KOPT-K1 (cell line): ENCODE data around the gene ZSCAN9.

Experiments
- H3K27ac ChIP-seq: fragments of 200-600 bp; sonication (generic); 2 replicates; pipeline ENCODE4 v1.5.1; 2016; ENCODE audit warnings: antibody characterized with exemption, mild to moderate bottlenecking, low read depth, low read length; ENCODE audit not compliant: poor library complexity, severe bottlenecking
- H3K36me3 ChIP-seq: fragments of 200-600 bp; sonication (generic); 2 replicates; pipeline ENCODE4 v1.5.1; 2017; ENCODE audit warnings: antibody characterized with exemption, mild to moderate bottlenecking, low read length, moderate library complexity; ENCODE audit not compliant: insufficient read depth
- H3K9me3 ChIP-seq: fragments of 200-600 bp; sonication (generic); 2 replicates; pipeline ENCODE4 v1.5.1; 2017; ENCODE audit warnings: antibody characterized with exemption, low read length, mild to moderate bottlenecking; ENCODE audit not compliant: insufficient read depth, poor library complexity, severe bottlenecking

ZSCAN9 gene

DNA sequence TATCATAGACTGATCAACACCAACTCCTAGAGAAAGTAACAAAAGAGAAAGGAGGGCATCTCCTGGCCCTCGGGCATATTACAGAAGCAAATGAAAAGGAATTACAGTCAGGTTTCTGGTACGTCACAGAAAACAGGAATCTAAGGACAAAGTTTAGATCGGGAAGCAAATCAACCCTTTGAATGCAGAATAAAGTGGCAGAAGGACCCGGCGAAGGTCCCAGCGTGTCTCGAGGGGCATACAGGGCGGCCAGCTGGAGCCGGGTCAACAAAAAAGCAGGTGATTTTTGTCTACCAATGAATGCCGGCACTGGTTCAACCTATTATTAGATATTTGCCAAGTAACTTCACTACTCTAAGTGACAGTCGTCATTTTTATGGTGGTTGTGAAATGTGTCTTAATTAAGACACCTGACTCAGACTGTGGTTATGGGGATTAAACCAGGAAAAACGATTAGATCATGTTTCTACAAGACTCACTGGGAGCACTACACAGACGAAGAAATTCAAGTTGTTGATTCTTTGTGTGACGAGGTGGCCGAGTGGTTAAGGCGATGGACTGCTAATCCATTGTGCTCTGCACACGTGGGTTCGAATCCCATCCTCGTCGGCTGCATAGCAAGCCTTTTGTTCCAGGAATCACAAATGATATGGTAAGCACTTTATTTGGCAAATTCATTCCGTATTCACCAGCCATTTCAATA is 12.4 kb upstream of the ZSCAN9 start:
- Histone ChIP-seq H3K9me3 (no peaks in the 10 kb centered on the region), H3K27ac (no peak overlapping the region), H3K36me3 (no peaks in the 10 kb centered on the region)

DNA sequence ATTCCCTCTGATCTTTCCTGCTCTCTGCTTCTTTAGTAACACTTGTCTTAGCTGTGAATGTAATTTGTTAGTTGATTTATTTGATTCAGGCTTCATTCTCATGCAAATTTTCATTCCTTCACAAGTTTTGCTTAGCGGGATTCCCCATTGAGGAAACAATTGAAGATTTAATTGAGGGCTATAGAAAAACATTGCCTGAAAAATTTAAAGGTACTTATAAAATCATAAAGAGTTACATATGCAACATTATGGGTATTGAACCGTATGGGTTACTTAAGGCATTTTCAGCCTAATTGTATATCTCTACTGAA is 11.9 kb upstream of the ZSCAN9 start:
- Histone ChIP-seq H3K27ac (no peak overlapping the region), H3K36me3 (no peaks in the 10 kb centered on the region), H3K9me3 (no peaks in the 10 kb centered on the region)

DNA sequence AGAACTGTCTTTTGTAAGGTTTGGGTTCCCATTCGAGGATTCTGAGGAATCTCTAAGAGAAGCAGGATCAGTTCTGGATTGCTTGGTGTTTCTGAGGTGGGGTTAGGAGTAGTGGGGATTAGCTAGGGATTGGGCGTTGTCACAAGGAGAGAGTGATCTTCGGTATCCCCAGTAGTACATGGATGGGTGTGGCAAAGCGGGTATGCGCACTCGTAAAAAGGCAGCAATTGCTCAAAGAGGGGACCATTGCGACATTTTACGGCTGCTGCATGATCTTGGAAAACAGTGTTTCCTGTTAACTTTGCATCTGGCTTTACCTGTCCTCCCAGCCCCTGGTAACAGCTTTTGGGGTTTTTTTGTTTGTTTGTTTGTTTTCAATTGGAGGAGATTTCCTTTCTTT is 9.7 kb upstream of the ZSCAN9 start:
- no peaks in the 10 kb centered on the region for H3K9me3 ChIP-seq
- no peak overlapping the region for H3K27ac ChIP-seq
- H3K36me3 ChIP-seq = no peaks in the 10 kb centered on the region

GRCh38 chr6:28217890-28218289 is 7.2 kb upstream of the ZSCAN9 start:
- Histone ChIP-seq H3K36me3 (no peaks in the 10 kb centered on the region), H3K27ac (no peak overlapping the region), H3K9me3 (no peaks in the 10 kb centered on the region)

DNA sequence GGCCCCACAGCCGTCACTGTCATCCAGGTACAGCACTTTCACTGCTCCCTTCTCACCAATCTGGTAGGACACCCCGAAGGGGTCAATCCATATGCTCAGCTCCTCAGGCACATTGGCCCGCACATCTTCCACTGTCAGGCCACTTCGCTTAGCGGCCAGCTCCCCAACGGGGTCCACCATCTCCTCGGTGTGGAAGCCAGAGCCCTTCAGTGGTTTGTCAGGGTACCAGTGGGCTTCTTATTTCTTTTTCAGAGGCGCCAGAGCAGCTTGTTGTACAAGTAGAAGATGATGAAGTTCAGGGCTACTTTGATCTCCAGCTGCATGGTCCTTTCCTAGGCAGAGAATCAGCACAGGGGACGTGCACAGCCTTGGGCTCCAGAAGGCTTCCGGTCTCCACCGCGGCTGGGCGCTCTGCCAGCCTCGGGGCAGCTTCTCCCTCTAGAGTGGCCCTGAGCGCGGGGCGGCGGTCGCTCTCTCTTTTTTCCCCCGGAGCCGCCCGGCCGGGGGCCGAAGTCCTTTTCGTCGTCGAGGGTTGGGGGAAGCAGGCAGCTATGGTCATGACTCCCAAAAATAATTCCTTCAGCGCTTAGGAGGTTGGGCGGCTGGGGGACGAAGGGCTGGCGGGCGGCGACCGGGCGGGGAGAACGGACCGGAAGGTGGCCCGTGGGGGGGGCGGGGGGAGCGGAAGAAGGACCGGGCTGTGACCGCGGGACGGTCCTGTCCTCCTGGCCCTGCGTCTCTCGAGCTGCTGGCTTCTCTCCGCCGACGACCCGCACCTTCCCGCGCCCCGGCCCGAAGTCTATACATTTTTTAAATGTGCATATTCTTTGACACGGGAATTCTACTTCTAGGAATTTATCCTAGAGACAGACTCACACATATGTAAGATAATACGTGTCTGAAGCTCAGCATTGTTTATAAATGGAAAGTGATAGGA is 6.5 kb upstream of the ZSCAN9 start:
- no peak overlapping the region for H3K27ac ChIP-seq
- H3K9me3 ChIP-seq = no peaks in the 10 kb centered on the region
- no peaks in the 10 kb centered on the region for H3K36me3 ChIP-seq

DNA sequence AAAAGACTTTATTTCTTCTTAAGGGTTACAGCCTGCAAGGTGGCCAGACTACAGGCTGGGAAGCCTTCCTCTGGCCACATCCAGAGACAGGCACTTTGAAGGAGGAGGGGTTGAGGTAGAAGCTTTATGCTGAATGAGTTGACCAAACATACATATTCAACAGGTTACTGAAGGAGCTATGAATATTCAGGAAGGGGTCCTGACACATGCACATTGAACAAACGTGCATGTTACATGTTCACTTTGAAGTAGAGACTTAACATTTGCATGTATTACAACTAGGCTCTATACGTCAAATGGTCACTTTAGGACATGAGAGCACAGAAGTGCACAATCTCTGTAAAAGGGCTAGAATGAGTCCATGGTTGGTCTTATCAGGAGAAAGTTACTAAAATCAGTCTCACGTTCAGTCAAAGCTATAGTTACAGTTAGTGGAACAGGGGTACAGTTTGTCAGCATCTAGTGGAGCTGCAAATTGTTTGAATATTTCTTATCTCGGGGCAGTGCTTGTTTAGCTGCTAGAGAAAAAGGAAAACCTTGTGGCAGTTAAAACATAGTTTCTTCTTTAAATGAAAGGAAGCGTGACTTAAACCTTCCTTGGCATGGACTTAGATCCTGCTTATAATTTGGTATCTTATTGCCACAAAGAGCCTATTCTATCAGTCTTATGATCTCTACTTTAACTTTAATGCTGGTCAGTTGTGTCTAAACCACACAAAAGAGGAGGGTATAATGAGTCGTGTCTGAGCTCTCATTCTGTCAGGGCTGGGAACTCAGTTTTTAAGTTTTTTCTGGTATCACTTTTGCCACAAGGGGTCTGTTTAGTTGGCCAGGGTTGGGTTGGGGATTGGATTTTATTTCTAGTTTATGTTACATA is 4.6 kb upstream of the ZSCAN9 start:
- Histone ChIP-seq H3K27ac (no peak overlapping the region), H3K36me3 (no peaks in the 10 kb centered on the region)

DNA sequence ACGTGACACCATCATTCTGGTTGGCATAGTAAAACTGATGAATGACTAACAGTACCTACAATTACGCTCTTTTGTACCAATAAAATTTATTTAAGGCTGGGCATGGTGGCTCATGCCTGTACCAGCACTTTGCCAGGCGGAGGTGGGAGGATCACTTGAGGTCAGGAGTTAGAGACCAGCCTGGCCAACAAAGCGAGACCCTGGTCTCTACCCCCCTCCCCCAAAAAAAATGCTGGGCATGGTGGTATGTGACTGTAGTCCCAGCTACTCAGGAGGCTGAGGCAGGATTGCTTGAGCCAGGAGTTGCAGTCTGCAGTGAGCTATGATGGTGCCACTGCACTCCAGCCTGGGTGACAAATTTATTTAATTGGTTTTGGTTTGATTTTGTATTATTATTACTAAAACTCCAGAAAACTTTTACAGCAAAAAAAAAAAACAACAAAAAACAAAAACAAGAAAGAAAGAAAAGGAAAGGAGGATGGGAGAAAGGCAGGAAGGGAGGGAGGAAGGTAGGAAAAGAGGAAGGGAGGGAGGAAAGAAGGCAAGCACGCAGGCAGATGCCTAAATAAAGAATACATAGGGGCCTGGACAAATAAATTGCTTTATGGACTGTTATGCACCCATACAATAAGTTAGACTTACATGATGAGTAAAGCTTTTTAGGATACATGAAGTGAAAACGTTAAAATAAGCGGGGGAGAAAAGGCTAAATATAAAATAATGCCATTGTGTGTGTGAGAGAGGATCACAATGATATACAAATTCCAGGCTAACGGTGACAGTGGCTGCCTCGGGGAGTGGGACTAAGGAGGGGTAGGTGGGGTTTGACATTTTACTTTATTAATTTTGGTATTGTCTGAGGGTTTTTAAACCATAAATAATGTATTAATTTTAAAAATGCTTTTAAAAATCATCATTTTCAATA is 682 bp upstream of the ZSCAN9 start:
- Histone ChIP-seq H3K9me3 (no peaks in the 10 kb centered on the region), H3K27ac (no peak overlapping the region), H3K36me3 (no peaks in the 10 kb centered on the region)

More for the DNA sequence above, 4.6 kb upstream of the ZSCAN9 start:
- H3K9me3 ChIP-seq = no peaks in the 10 kb centered on the region

- H3K27ac ChIP-seq = no peak overlapping the region
- no peaks in the 10 kb centered on the region for H3K9me3 ChIP-seq
- no peaks in the 10 kb centered on the region for H3K36me3 ChIP-seq
These were observed 1.4 kb downstream of the ZSCAN9 start for GRCh38 chr6:28226460-28226859.

- Histone ChIP-seq H3K36me3 (no peaks in the 10 kb centered on the region), H3K27ac (no peak overlapping the region), H3K9me3 (peaks cover 10% of the 10 kb centered on the region)
These were observed 7.7 kb downstream of the ZSCAN9 start for GRCh38 chr6:28232785-28233184.

DNA sequence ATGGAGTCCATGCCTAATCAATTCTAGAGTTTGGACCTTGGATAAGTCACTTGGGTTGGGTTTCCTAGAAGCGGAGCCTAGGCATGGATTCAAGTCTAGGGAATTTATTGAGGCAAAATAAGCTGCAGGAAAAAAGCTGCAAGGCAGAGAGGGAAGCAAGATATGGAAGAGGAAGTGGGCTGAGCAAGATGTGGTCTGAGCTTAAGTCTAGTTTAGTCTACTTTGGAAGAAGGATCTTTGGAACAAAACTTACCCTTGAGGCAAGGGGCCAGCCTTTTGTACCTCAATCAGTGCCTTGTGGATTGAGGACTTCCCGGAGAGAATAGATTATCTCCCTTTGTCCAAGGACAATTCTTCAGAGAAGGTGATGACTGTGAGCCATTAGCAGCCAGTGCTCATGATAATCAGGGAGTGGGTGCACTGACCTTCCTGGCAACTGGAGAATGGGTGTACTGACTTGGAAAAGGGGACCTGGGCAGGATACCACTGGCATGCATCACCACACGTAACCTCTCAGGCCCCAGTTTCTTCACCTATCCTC is 10.9 kb downstream of the ZSCAN9 start:
- H3K9me3 ChIP-seq = peaks cover 10% of the 10 kb centered on the region
- no peaks in the 10 kb centered on the region for H3K36me3 ChIP-seq
- no peak overlapping the region for H3K27ac ChIP-seq

- H3K36me3 ChIP-seq = peaks cover 11% of the 10 kb centered on the region
These were observed 14.6 kb downstream of the ZSCAN9 start for GRCh38 chr6:28239636-28240035.

DNA sequence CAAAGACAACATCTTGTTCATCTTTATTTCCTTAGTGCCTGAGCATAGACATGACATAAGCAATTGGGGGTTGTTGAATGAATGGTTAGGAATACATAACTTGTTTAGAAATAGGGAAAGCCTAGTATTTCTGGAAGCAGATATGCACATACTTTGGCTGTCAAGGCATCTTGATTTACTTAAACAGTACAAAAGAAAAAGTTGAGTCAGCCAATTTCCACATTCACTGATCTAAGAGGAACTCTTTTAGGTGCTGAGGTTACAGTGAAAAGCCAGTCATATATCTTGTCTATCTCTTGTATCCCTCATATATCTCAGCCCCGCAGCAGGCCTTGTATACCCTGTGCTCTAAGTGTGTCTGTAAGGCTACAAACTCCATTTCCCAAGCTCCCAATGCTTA is 15.4 kb downstream of the ZSCAN9 start:
- peaks cover 20% of the 10 kb centered on the region for H3K36me3 ChIP-seq
- no peaks in the 10 kb centered on the region for H3K9me3 ChIP-seq
- H3K27ac ChIP-seq = no peak overlapping the region

More at GRCh38 chr6:28239636-28240035, 14.6 kb downstream of the ZSCAN9 start:
- Histone ChIP-seq H3K9me3 (no peaks in the 10 kb centered on the region), H3K27ac (no peak overlapping the region)

DNA sequence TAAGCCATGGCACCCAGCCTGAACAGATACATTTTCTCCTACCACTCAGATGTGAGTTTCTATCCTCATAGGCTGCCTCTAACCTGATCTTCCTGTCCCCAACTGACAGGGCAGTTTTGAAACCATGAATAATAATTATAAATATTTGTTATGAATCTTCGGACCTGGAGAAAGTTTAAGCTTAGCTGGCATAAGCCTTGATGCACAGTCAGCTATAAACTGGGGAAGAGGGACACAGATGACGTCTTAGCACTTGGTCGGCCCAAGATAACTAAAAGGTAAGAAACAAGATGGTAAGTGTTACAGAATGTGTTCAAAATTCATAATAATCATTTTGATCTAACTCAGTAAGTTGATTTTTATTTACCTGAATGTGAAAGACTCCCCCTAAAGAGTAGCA is 18.9 kb downstream of the ZSCAN9 start:
- H3K36me3 ChIP-seq = peaks cover 55% of the 10 kb centered on the region
- no peak overlapping the region for H3K27ac ChIP-seq
- H3K9me3 ChIP-seq = no peaks in the 10 kb centered on the region
